ENCODE results near the gene PRRX2.

Gene PRRX2

DNA sequence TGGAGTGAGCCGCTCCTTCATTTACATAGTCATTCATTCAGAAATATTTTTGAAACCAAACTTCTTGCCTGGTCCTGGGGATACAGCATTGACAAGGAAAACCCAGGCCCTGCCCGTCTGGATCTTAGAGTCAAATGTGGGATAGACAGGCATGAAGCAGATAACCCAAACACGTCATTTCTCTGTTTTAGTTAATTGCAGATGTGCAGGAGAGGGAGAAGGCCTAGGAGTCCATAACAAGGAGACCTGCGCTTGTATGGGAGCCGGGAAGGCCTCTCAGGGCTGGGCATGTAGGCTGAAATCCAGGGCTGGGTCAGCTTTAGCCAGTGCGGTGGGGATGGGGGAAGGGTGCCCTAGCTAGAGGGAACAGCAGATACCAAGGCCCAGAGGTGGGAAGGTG lies 43.3 kb downstream of the PRRX2 start:
- no peak for DNase-seq (ENCODE audit: low read depth)
- in situ Hi-C loops (cut with HindIII; ENCODE audit: low sequenced_read_pairs): no loop called here

DNA sequence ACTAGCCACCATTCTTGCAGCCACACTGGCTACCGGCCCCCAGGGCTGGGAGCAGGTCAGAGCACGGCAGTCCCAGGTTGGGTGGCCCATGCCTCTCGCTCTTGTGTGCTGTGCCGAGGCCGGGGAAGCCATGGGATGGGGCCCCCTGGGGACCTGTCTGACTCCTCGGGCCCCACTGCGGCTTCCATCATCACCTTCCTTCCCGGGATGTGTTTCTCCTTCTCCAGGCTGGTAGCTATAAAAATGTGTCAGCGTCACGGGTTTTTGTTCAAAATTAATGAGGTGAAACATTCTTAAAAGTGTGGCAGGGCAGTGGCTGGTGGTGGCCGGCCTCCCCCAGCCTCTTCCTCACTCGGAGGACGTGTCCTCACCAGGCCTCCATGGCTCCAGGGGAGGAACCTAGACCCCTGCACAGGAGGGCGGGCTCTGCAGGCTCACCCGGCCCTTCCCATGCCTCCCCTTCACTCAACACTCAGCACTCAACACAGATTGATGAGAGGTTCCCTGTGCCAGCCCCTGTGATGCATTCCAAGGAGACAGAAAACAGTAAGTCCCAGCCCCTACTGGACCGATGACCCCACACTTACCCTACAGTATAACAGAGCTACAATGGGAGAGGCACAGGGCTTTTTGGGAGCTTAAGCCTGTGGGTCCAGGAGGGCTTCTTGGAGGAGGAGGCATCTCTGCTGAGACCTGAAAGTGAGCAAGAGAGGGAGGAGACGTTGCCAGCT lies 44.2 kb downstream of the PRRX2 start:
- DNase-seq (ENCODE audit: low read depth): no peak
- no peak overlapping the region for H3K4me3 ChIP-seq (ENCODE audit: low read depth, low read length)
- in situ Hi-C loops (cut with HindIII; ENCODE audit: low sequenced_read_pairs): no loop called here
- TF ChIP-seq, protein P1, sequence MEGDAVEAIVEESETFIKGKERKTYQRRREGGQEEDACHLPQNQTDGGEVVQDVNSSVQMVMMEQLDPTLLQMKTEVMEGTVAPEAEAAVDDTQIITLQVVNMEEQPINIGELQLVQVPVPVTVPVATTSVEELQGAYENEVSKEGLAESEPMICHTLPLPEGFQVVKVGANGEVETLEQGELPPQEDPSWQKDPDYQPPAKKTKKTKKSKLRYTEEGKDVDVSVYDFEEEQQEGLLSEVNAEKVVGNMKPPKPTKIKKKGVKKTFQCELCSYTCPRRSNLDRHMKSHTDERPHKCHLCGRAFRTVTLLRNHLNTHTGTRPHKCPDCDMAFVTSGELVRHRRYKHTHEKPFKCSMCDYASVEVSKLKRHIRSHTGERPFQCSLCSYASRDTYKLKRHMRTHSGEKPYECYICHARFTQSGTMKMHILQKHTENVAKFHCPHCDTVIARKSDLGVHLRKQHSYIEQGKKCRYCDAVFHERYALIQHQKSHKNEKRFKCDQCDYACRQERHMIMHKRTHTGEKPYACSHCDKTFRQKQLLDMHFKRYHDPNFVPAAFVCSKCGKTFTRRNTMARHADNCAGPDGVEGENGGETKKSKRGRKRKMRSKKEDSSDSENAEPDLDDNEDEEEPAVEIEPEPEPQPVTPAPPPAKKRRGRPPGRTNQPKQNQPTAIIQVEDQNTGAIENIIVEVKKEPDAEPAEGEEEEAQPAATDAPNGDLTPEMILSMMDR (IDR thresholded peaks at IDR 0.05; ENCODE audit: low read depth, low read length, missing control alignments): no peak

More for the DNA sequence above, 43.3 kb downstream of the PRRX2 start:
- TF ChIP-seq, protein P1 (IDR thresholded peaks at IDR 0.05; ENCODE audit: low read depth, low read length, missing control alignments): no peak
- no peak overlapping the region for H3K4me3 ChIP-seq (ENCODE audit: low read depth, low read length)

DNA sequence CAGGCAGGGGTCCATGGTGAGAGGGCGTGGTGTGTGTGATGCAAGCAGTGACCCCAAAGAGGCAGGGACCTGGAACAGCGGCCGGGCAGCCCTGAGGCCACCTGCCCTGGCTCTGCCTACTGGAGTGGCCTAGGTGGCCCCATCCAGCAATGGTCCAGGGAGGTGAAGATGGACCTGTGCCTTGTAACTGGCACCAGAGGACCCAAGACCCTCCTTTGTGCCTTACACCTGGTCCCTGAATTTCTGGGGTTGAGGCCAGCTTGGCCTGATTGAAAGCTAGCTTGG lies 44.7 kb downstream of the PRRX2 start:
- in situ Hi-C loops (cut with HindIII; ENCODE audit: low sequenced_read_pairs): no loop called here
- H3K4me3 ChIP-seq (ENCODE audit: low read depth, low read length): no peak overlapping the region
- TF ChIP-seq, protein P1 (IDR thresholded peaks at IDR 0.05; ENCODE audit: low read depth, low read length, missing control alignments): no peak
- no peak for DNase-seq (ENCODE audit: low read depth)

DNA sequence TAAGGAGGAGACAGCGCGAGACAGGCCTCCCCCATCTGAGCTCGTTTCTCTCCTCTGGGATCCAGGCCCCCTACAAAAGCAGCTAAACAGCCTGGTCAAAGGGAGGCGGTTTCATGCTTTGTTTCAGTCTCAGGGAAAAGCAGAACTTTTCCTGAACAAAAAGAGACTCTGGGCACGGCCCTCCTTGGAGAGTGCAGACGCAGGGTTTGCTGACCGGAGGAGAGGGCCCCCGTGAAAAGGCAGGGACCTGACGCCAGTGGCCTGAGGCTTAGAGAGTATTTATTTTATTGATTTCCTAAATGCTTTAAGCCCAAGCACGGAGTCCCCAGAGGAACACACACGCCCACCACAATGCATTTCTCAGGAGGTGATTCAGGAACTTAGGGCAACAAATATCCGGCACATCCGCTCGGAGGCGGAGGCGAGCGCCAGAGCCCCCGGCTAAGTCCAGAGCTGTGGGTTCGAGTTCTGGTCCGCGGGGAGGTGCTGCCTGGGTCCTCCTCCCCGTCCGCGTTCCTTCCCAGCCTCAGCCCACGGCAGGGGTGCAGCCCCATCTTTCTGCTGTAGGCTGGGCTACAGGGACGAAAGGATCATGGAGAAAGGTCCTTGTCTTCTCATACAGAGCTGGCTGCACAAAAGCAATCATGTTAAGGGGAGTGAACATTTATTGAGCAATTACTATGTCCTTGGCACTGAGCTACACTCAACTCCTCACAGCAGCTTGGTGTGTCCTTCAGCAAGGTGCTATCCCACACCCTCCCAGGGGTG lies 47.4 kb downstream of the PRRX2 start:
- H3K4me3 ChIP-seq (ENCODE audit: low read depth, low read length): no peak overlapping the region
- no peak for DNase-seq (ENCODE audit: low read depth)

DNA sequence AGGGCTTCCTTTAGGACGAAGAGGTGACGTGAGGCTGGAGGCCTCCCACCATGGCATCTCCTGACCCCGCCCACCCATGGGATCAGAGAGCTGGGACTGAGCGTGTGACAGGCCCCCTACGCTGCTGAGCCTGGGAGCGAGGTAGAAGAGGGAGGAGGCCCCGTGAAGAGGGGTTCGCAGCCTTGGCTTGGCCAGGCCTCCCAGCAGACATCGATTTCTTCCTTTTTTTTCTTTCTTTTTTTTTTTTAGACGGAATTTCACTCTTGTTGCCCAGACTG lies 47.9 kb downstream of the PRRX2 start:
- no peak overlapping the region for H3K4me3 ChIP-seq (ENCODE audit: low read depth, low read length)
- TF ChIP-seq, protein P1 (IDR thresholded peaks at IDR 0.05; ENCODE audit: low read depth, low read length, missing control alignments): no peak
- in situ Hi-C loops (cut with HindIII; ENCODE audit: low sequenced_read_pairs): no loop called here
- no peak for DNase-seq (ENCODE audit: low read depth)

More for the DNA sequence above, 47.4 kb downstream of the PRRX2 start:
- TF ChIP-seq, protein P1 (IDR thresholded peaks at IDR 0.05; ENCODE audit: low read depth, low read length, missing control alignments): no peak
- in situ Hi-C loops (cut with HindIII; ENCODE audit: low sequenced_read_pairs): no loop called here

DNA sequence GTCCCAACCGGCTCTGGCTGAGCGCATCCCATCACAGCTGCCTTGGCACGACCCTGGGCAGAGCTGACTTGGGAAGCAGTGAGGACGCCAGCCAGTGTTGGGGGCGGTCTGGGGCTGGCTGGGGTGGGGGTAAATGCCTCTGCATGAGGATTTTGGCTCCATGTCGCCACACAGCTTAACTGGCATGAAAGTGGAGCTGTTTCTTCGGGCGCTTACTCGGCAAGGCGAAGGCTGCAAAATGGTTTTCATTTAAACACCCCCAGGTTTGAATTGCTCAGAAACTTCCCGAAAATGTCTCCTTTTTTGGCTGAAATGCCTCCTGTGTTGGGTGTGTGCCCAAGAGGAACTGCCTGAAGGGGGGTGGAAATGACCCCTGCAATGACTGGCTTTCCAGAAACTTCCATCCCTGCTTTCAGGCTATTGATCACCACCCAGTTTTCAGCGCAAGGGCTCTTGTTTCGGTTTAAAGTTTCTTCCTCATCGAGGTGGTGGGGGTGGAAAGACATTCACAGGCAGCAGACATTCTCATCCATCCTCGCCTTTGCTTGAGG lies 49.1 kb downstream of the PRRX2 start:
- TF ChIP-seq, protein P1 (IDR thresholded peaks at IDR 0.05; ENCODE audit: low read depth, low read length, missing control alignments): no peak
- DNase-seq (ENCODE audit: low read depth): no peak
- no peak overlapping the region for H3K4me3 ChIP-seq (ENCODE audit: low read depth, low read length)
- in situ Hi-C loops (cut with HindIII; ENCODE audit: low sequenced_read_pairs): no loop called here
